ENCODE measurements around the gene PRUNE1.

Gene PRUNE1

DNA sequence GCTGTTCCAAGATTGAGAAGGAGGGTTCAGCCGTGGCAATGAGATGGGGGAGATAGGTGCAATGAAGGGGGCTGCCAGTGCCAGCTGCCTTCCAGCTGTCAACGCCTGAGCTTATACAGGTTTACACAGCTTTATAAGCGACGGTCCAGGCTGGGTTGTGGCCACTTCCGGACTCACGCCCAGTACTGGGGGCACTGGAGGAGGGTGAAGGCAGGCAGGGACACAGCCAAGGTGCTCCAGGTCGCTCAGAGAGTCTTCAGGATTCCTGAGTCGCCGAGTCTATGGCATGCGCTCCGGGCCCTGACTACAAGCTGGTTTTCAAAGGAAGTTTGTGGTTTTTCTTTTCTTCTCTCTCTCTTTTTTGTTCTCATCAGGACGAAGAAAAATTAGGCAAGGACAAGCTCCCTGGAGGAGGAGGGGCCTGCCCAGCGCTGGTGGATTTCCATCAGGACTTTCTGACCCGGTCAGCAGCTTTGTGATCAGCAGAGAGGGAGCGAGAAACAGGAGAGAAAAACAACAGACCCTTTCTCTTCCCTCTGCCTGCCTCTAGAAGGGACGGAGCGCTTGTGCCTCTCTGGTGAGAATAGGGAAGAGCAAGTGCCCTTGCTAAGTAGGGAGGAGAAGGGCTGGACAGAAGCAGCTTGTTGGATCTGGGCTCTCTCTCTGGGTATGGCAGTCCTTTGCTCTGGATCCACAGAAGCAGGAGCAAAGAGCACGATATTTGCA, 1.8 kb upstream of the PRUNE1 start, which contains the start of gene MINDY1:
Gene MINDY1 (minus strand): TSS at position 576 of the 726 bp plus-strand sequence. CDS start 4,285 bp downstream, outside the sequence.
- peak; percentile 81 for DNase-seq

DNA sequence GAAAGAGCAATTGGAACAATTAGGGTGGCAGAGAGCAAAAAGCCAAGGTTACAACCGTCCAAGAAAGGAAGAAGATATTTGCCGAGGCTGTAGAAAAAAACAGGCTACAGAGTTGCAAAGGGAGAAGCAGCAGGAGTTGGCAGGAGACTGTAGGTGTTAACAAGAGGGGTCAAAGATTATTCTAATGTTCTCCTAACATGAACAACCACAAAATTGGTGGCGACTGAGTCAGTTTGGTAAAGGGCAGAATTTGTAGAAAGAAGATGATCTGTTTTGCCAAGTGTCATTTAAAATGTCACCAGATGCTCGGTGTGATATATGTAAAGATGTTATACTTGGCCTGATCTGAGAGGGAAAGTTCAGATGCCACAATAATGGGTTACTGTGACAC, 401 bp upstream of the PRUNE1 start:
- DNase-seq, result no peak

GRCh38 chr1:151009206-151009587, 948 bp downstream of the PRUNE1 start:
- DNase-seq, result no peak

- no peak for DNase-seq
Observed at GRCh38 chr1:151009674-151010345, 1.6 kb downstream of the PRUNE1 start.

DNA sequence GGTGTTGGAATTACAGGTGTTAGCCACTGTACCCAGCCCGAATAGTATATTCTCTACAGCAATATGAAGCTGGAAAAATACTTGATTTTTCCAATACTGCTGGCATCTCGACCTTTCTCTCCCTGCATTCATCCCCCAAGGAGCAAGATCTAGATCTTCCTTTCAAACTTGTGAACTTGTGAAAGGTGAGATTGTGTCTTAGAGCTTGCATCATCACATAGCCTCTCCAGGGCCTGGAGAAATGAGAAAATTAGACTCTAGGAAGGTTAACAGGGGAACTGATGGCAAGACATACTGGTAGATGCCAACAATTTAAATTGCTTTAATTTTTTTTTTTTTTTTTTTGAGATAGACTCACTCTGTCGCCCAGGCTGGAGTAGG, 2.1 kb downstream of the PRUNE1 start:
- no peak for DNase-seq

DNA sequence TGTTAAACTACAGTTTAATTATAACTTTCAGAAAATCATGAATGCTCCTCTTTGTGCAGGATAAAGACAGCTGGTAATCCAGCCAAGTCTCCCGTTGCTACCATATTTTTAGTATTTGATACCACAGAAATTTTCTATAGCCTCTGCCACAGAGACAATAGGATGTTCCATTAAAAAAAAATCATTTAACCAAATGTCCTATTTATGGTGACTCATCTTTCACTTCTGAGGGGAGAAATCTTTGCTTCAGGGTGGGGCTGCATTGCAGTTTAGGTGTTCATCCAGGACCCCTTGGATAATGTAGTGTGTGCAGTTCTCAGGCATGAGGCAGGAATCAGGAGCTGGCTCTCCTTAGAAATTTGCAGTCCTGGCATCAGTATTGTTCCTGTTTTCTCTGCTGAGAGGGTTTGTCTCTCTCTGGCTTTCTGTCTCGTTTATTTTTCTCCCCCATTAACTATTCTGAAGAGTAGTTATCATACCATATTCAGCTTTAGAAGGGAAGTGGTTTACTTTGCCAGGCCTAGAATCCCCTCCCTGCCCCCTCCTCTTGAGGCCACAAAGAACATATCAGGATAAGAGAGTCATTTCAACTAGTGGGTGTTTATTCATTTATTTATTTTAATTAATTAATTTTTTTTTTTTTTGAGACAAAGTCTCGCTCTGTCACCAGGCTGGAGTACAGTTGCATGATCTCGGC, 3.1 kb downstream of the PRUNE1 start:
- no peak for DNase-seq

DNA sequence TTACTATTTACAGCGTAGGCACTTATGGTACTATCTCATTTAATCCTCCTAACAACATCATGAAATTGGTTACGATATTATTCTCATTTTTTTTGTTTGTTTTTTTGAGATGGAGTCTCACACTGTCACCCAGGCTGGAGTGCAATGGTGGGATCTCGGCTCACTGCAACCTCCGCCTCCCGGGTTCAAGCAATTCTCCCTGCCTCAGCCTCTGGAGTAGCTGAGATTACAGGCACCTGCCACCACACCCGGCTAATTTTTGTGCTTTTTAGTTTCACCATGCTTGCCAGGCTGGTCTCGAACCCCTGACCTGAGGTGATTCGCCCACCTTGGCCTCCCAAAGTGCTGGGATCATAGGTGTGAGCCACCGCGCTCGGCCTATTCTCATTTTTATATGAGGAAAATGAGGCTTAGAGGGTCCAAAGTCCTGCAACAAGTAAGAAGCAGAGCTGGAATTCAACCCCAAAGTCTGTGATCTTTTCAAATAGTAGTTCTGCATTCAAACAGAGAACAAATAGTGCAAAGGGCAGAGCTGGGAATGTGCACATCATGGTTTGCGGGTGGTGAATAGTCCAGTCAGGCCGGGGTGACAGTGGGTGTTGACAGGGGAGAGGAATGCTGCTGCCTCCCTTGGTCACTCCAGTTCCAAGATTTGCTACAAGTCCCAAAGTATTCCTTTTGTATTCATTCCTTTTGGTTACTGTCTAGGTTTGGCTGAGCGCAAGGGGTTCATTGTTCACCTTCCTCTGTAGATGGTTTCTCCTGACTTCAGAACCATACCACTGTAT, 4.6 kb downstream of the PRUNE1 start:
- DNase-seq, result no peak

DNA sequence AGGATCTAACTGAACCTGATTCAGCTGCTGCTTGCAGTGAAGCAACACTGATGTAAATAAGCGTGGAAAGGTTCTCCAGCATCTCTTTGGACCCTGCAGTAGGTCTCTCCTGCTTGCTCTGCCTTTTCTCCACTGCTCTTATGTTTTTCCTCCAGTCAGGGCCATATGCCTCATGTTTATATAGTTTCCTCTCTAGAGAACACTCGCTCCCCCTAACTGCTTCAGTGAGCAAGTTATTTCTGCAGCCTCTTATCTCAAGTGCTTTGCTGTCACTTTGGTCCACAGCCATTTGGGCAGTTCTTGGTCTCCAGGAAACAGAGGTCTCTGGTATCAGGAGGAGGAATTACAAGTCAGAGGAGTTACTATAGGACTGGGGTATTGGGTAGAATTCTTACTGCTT, 5.3 kb downstream of the PRUNE1 start:
- no peak for DNase-seq

DNA sequence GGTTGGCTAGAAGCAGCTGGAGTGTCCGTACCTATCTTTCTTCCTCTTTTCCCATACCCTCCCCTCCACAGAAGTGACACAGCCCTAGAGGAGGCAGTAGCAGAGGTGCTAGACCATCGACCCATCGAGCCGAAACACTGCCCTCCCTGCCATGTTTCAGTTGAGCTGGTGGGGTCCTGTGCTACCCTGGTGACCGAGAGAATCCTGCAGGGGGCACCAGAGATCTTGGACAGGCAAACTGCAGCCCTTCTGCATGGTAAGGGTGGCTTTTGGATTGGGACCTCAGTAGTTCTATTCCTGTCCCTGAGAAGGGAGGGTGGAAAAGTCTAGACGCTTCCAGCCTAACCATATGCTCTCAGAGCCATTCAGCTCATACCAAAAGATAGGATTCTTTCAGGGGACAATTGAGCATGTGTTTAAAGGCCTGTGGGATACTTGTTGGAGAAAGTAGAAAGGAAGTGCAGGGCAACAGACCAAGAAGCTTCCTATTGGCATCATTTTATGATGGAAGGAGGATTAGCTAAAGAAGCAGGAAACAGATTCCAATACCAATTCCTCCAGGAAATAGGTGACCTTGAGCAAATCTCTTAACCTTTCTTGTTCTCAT, 16.4 kb downstream of the PRUNE1 start:
- peak; percentile 74 for DNase-seq

DNA sequence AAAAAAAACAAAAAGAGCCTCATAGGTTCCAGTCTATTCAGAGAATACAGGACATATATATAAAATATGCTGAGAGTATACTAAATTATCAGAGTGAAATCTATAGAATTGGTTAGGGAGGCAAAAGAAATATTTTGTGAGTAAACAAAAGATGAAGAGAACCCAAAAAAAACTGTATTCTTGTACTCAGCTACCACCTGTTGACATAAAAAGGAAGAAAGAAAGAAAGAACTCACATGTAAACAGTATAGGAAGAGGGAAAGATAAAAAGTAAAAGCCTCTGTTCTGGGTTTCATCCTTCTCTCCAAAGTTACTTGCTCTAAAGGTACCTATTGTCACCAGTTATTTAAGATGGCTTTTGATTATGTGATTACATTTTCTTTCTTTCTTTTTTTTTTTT, 18.2 kb downstream of the PRUNE1 start:
- DNase-seq, result no peak

GRCh38 chr1:151032164-151032563, 23.9 kb downstream of the PRUNE1 start:
- DNase-seq, result no peak

DNA sequence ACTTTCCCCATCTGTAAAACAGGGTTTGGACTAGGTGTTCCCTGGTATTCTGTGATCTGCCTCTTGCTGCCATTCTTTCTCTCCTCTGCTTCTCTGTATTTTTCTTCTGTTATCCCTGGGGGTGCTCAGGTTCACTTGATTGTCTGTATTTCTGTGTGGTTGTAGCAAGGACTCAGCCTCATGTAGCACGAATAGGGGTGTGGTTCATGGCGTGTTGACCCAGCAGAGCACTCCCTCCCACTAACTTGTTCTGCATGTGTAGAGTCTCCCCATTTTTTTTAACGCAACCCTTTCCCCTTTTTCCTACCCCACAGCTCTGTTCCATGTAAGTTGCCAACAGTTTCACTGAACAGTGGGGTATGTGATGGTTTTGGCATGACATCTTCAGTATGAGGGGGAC, 26.9 kb downstream of the PRUNE1 start:
- DNase-seq, result no peak

GRCh38 chr1:151036356-151036755, 28.1 kb downstream of the PRUNE1 start, which contains the start of gene BNIPL:
Gene BNIPL (plus strand): TSS chr1:151036586. CDS start chr1:151036726, 140 bp downstream.
- DNase-seq, result no peak

DNA sequence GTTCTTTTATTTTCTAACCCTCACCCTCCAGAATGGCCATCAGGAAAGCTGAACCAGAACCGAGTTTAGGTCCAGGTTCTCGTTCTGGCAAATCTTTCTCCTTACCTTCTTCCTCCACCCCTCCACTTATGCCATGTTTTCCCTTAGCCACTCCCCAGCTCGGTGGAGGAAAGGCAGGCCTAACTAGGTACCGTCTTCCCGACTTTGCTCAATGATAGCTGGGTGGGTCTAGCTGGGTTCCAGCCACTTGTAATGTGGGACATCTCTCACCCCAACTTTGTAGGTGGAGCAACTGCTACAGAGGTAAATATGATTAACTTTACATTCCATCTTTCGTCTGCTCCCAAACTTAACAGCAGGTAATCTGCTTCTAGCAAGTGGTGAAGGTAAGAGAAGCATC, 28.8 kb downstream of the PRUNE1 start:
- DNase-seq, result no peak

GRCh38 chr1:151039521-151039920, 31.3 kb downstream of the PRUNE1 start:
- no peak for DNase-seq

- DNase-seq, result no peak
Observed at GRCh38 chr1:151043163-151043562, 34.9 kb downstream of the PRUNE1 start.

DNA sequence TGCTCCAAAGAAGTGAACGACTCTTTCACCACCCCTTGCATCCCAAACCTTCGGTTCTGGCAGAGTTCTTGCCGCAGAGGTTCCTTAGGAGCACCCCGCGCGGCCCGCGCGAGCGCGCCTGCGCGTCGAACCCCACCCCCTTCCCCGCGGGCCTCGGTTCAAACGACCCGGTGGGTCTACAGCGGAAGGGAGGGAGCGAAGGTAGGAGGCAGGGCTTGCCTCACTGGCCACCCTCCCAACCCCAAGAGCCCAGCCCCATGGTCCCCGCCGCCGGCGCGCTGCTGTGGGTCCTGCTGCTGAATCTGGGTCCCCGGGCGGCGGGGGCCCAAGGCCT, 39.3 kb downstream of the PRUNE1 start, which contains the start of gene C1orf56:
Gene C1orf56 (plus strand): TSS at position 161 of the 334 bp plus-strand sequence. CDS start 97 bp downstream, at position 258.
- DNase-seq, result peak; percentile 84

DNA sequence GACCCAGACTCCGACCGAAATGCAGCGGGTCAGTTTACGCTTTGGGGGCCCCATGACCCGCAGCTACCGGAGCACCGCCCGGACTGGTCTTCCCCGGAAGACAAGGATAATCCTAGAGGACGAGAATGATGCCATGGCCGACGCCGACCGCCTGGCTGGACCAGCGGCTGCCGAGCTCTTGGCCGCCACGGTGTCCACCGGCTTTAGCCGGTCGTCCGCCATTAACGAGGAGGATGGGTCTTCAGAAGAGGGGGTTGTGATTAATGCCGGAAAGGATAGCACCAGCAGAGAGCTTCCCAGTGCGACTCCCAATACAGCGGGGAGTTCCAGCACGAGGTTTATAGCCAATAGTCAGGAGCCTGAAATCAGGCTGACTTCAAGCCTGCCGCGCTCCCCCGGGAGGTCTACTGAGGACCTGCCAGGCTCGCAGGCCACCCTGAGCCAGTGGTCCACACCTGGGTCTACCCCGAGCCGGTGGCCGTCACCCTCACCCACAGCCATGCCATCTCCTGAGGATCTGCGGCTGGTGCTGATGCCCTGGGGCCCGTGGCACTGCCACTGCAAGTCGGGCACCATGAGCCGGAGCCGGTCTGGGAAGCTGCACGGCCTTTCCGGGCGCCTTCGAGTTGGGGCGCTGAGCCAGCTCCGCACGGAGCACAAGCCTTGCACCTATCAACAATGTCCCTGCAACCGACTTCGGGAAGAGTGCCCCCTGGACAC, 39.8 kb downstream of the PRUNE1 start:
- peak; percentile 80 for DNase-seq

DNA sequence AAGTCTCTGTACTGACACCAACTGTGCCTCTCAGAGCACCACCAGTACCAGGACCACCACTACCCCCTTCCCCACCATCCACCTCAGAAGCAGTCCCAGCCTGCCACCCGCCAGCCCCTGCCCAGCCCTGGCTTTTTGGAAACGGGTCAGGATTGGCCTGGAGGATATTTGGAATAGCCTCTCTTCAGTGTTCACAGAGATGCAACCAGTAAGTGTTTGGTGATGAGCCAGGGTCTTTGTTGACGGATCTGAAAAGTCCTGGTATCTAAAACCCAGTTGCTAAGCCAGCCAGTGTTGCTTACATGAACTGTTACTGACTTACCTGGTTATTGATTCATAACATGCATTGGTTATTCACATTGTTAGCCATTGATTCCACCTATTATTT, 40.4 kb downstream of the PRUNE1 start:
- DNase-seq, result no peak

DNA sequence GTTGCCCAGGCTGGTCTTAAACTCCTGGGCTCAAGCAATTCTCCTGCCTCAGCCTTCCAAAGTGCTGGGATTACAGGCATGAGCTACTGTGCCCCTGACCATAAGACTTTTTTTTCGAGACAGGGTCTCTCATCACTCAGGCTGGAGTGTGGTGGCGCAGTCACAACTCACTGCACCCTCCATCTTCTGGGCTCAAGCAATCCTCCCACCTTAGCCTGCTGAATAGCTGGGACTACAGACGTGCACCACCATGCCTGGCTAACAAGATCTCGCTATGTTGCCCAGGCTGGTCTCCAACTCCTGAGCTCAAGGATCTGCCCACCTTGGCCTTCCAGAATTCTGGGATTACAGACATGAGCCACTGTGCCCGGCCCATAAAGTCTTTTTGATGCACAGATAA, 41.2 kb downstream of the PRUNE1 start:
- DNase-seq, result no peak

- DNase-seq, result no peak
Observed at GRCh38 chr1:151050051-151050688, 41.9 kb downstream of the PRUNE1 start.

Measured in right forelimb (tissue), 1 donor.